Measurements from ENCODE around the gene SEBOX.
A peak's percentile ranks its signal among the peaks of the same experiment; 100 is the strongest.

Gene SEBOX

DNA sequence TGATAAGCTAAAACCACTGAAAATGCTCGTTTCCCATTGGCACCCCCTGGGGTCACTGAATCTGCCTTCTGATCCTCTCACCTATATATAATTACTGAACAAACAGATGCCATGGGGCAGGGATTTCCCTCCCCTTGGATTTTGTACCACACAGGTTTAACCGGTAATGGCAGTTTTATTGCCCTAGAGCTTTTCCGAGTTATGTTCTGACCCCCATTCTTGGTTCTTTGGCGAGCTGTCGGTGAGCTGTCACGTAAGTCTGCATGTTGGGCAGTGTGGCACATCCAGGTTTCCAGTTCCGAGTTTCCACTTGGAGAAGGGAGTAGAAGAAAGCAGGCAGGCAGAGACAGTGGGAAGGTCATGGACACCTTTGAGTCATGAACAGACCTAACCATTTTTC, 38.9 kb downstream of the SEBOX start:
- no peak for TF ChIP-seq CTCF (IDR thresholded peaks at IDR 0.05; ENCODE audit: low read depth, low read length)
- DNase-seq (ENCODE audit: extremely low read depth, low read depth): no peak

GRCh38 chr17:28325211-28325610, 39.8 kb downstream of the SEBOX start:
- TF ChIP-seq CTCF (IDR thresholded peaks at IDR 0.05; ENCODE audit: low read depth, low read length): no peak
- no peak for DNase-seq (ENCODE audit: extremely low read depth, low read depth)

DNA sequence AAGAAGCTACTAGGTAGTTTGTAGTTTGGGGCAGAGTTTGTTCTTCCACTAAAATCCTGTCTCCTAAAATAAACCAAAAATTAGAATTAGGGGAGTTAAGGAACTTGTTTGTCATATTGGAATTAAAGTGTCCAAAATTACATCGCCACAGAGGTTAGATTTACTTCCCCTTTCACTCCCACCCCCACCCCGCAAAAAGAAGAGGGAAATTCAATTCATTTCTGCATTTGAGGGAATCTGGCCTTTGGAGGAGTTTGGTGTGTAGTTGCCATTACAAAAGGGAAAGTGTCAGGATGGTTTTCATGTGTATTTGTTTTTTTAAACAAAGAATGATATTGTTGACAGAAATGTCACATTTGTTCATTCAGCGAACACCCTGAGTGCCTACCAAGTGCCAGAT, 40.2 kb downstream of the SEBOX start:
- DNase-seq (ENCODE audit: extremely low read depth, low read depth): no peak
- no peak for TF ChIP-seq CTCF (IDR thresholded peaks at IDR 0.05; ENCODE audit: low read depth, low read length)

- DNase-seq (ENCODE audit: extremely low read depth, low read depth): no peak
- TF ChIP-seq CTCF (IDR thresholded peaks at IDR 0.05; ENCODE audit: low read depth, low read length): no peak
These were observed 40.7 kb downstream of the SEBOX start for GRCh38 chr17:28324267-28324745.

DNA sequence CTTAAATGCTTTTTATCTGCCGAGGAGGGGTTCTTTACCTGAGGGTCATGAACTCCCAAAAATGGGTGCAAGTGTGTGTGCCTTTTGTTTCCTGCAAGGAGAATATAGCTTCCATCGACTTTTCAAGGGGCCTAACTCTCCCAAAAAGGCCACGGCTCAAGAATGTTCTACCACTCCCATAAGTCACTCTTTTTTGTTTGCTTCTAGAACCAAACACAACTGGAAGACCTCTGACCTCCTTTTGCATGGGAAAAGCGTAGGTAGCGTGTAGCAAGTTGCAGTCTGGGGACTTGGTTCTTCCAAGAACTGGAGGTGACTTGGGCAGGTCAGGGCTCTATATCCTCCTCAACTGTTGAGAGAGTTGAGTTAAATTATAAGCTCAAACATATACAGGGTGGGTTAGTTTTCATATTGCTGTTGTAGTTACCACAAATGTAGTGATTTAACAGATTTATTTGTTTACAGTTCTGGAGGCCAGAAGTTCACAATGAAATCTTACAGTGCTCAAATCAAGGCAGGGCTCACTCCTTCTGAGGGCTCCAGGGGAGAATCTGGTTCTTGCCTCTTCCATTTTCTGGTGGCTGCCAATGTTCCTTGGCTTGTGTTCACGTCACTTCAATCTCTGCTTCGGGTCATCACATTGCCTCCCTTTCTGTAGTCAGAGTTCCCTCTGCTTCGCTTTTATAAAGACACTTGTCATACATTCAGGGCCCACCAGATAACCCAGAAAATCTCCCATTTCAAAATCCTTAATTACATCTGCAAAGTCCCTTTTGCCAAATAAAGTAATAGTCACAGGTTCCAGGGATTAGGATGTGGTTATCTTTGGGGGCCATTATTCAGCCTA, 44.6 kb downstream of the SEBOX start:
- DNase-seq (ENCODE audit: extremely low read depth, low read depth): no peak
- TF ChIP-seq CTCF (IDR thresholded peaks at IDR 0.05; ENCODE audit: low read depth, low read length): no peak

GRCh38 chr17:28319598-28319935, 45.4 kb downstream of the SEBOX start:
- no peak for DNase-seq (ENCODE audit: extremely low read depth, low read depth)
- no peak for TF ChIP-seq CTCF (IDR thresholded peaks at IDR 0.05; ENCODE audit: low read depth, low read length)

- peak; percentile 89 for DNase-seq (ENCODE audit: extremely low read depth, low read depth)
- peak; percentile 5; the same call in 1 of the 2 replicates for TF ChIP-seq CTCF (IDR thresholded peaks at IDR 0.05; ENCODE audit: low read depth, low read length)
These were observed 46.0 kb downstream of the SEBOX start, which contains the start of gene TMEM97 for GRCh38 chr17:28318759-28319597. TSS of gene TMEM97 (plus strand) at chr17:28319200. CDS start at chr17:28319240, 40 bp downstream.
